ENCODE data around the gene TEN1. TPM values are rescaled to one million over a fixed set of nuclear protein-coding genes. Genes with fewer than 3 reads are reported as not detected.

The TEN1 gene
- total and polyA plus RNA-seq, 2 of the 13 experiments (the other 11 are each of a cell fraction or from before 2014, with no cell fraction given), result 18.0 to 21.3 TPM

DNA sequence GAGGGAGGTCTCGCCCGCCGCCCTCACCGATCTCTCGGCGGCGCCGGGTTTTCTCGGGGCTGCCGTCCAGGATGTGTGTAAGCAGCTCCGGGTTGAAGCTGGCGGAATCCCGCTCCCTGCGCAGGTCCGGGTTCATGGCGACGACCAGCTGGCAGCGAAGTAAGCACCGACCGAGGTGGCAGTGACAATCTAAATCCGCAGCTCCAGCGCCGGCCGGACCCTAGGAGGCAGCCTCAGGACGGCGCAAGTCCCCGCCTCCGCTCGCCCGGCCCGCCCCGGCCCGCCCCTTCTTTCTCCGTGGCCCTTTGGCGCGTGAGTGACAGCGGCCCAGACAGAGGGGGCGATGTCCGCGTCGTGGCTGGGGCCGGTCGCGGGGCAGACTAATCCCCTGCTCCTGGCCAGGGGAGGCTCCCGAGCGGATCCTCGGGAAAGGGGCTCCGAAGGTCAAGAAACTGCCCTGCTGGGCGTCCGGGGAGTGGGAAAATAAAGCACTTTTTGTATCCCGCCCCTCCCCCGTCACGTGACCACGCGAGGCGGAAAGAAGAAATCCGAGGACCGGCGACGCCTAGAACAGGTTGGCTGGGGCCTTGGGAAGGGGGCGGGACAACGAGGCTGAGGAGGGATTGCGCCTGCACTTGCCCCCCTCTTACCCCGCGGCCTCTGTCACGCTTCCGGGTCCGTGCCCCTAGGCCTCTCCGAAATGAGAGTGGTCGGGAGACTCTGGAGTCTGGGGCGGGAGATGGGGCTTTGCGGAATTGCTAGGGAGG is at the start of gene TEN1, which contains the start of gene ACOX1 (continued):
- TF ChIP-seq BHLHE40 (IDR thresholded peaks at IDR 0.05; ENCODE audit: low read length), result peak; percentile 96
- TF ChIP-seq MXD4 (CRISPR knock-in tag; IDR thresholded peaks at IDR 0.05), result peak; percentile 85; the same call in 1 of the 2 replicates
- TF ChIP-seq MEF2D (CRISPR knock-in tag; IDR thresholded peaks at IDR 0.05), result peak; percentile 96
- TF ChIP-seq TERF1 (CRISPR knock-in tag; IDR thresholded peaks at IDR 0.05), result no peak
- peak; percentile 91 for TF ChIP-seq ZNF761 (CRISPR knock-in tag; conservative IDR thresholded peaks at IDR 0.05)
- TF ChIP-seq HOMEZ (CRISPR knock-in tag; IDR thresholded peaks at IDR 0.05; ENCODE audit: low read depth), result peak; percentile 72
- peak; percentile 3; the same call in 1 of the 2 replicates for TF ChIP-seq TCF7 (IDR thresholded peaks at IDR 0.05; ENCODE audit: low read depth)
- TF ChIP-seq ZNF792 (CRISPR knock-in tag; IDR thresholded peaks at IDR 0.05), result peak; percentile 45; the same call in 1 of the 2 replicates
- TF ChIP-seq, protein P1, sequence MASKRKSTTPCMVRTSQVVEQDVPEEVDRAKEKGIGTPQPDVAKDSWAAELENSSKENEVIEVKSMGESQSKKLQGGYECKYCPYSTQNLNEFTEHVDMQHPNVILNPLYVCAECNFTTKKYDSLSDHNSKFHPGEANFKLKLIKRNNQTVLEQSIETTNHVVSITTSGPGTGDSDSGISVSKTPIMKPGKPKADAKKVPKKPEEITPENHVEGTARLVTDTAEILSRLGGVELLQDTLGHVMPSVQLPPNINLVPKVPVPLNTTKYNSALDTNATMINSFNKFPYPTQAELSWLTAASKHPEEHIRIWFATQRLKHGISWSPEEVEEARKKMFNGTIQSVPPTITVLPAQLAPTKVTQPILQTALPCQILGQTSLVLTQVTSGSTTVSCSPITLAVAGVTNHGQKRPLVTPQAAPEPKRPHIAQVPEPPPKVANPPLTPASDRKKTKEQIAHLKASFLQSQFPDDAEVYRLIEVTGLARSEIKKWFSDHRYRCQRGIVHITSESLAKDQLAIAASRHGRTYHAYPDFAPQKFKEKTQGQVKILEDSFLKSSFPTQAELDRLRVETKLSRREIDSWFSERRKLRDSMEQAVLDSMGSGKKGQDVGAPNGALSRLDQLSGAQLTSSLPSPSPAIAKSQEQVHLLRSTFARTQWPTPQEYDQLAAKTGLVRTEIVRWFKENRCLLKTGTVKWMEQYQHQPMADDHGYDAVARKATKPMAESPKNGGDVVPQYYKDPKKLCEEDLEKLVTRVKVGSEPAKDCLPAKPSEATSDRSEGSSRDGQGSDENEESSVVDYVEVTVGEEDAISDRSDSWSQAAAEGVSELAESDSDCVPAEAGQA (IDR thresholded peaks at IDR 0.05; ENCODE audit: low read depth), result no peak; the same call in 1 of the 2 replicates
- TF ChIP-seq, protein P1 (CRISPR knock-in tag; IDR thresholded peaks at IDR 0.05; ENCODE audit: borderline replicate concordance), result peak; percentile 80; the same call in 1 of the 2 replicates
- TF ChIP-seq PHF21A (CRISPR knock-in tag; IDR thresholded peaks at IDR 0.05), result peak; percentile 96
- TF ChIP-seq ETS1 (CRISPR knock-in tag; IDR thresholded peaks at IDR 0.05), result no peak
- TF ChIP-seq ZNF264 (CRISPR knock-in tag; IDR thresholded peaks at IDR 0.05), result peak; percentile 43
- no peak; the same call in none of the 2 replicates for TF ChIP-seq MYNN (CRISPR knock-in tag; IDR thresholded peaks at IDR 0.05; ENCODE audit: low read depth)
- peak; percentile 64 for TF ChIP-seq ATF7-NPFF (CRISPR knock-in tag; IDR thresholded peaks at IDR 0.05; ENCODE audit: low read depth)
- TF ChIP-seq CEBPG (CRISPR knock-in tag; IDR thresholded peaks at IDR 0.05), result peak; percentile 79
- peak; percentile 91; the same call in 1 of the 2 replicates for TF ChIP-seq ZNF350 (CRISPR knock-in tag; IDR thresholded peaks at IDR 0.05; ENCODE audit: borderline replicate concordance, low read depth)

Data from HepG2 (cell line).